ENCODE results near the gene PGM2L1.

PGM2L1 gene

GRCh38 chr11:74288161-74288560, 110.1 kb downstream of the PGM2L1 start:
- no peak for DNase-seq

GRCh38 chr11:74284466-74284865, 113.8 kb downstream of the PGM2L1 start:
- no peak for DNase-seq

GRCh38 chr11:74283580-74284180, 114.6 kb downstream of the PGM2L1 start:
- no peak for DNase-seq

- no peak for DNase-seq
Observed at GRCh38 chr11:74282914-74283371, 115.3 kb downstream of the PGM2L1 start.

DNA sequence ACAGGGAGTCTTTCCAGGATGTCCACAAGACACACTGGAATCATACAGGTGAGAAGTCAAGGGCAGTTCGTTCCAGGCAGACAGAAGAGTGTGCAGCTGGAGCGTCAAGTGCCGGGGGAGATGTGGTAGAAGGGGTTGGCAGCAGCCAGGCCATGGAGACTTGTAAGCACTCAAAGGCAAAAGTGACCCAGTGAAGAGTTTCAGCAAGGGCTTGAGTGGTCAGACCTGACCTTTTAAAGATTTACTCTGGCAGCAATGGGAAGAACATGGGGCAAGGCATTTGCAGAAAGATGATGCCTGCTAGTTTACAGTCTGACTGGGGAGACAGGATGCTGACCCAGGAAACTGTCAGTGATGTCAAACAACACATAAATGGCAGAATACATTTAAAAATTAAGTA, 115.8 kb downstream of the PGM2L1 start:
- no peak for DNase-seq

DNA sequence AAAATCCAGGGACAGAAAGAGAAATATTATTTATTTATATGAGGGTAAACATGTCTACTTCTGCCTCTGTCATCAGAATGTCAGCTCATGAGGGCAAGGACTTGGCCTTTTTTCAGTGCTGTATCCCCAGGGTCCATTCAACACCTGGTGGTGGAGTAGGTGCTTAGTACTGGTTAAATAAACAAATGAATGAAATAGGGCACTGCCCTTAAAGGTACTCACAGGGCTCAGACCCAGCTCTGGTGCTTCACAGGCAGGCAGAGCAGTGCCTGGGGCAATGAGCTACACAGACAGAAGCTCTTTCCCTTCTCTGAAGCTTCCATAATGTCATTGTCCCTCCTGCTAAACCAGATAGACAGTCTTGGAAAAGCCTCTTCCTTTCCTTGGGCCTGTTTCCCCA, 117.7 kb downstream of the PGM2L1 start:
- DNase-seq = no peak

All from stimulated activated CD4-positive, alpha-beta T cell treated with anti-CD3 and anti-CD28 coated beads, Interleukin-2, amount 100 ng/mL, for 48 hours (primary cell).